ENCODE data around the gene BABAM2. TPM values are rescaled to one million over a fixed set of nuclear protein-coding genes. Genes with fewer than 3 reads are reported as not detected.

BABAM2 gene
- total and polyA plus RNA-seq, 7 donors, result 34.2 to 74.5 (median 52.3) TPM

DNA sequence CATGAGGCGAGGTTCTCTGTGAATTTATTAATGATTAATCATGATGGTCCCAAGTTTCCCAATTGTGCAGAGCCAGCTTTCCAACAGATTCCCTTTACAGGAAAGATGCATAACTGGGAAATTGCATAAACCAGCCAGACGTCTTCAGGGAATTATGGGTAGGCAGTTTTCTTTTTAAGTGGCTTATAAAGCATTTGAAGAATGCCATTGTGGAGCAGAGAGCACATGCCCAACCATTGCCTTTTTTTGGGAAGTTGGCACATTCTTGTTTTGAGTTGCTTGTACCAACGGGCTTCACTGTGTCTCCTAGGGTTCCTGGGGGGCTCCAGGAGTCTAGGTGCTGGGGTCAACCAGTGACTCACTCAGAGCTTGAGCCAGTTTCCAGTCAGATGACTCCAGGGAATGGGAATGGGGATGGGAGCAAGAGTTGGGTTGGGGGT, 270.5 kb downstream of the BABAM2 start:
- TF ChIP-seq, protein P1, sequence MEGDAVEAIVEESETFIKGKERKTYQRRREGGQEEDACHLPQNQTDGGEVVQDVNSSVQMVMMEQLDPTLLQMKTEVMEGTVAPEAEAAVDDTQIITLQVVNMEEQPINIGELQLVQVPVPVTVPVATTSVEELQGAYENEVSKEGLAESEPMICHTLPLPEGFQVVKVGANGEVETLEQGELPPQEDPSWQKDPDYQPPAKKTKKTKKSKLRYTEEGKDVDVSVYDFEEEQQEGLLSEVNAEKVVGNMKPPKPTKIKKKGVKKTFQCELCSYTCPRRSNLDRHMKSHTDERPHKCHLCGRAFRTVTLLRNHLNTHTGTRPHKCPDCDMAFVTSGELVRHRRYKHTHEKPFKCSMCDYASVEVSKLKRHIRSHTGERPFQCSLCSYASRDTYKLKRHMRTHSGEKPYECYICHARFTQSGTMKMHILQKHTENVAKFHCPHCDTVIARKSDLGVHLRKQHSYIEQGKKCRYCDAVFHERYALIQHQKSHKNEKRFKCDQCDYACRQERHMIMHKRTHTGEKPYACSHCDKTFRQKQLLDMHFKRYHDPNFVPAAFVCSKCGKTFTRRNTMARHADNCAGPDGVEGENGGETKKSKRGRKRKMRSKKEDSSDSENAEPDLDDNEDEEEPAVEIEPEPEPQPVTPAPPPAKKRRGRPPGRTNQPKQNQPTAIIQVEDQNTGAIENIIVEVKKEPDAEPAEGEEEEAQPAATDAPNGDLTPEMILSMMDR (IDR thresholded peaks at IDR 0.05), result no peak
- Histone ChIP-seq H3K27me3 (ENCODE audit: insufficient read depth in 3 of 3, low read length in 2 of 3) (no peaks in the 10 kb centered on the region), H3K36me3 (ENCODE audit: insufficient read depth in 1 of 2, low read depth in 1 of 2) (no peaks in the 10 kb centered on the region), H3K4me3 (no peak overlapping the region), H3K9me3 (peaks cover 7% of the 10 kb centered on the region), H3K27ac (peak overlapping the region; percentile 43), H3K4me1 (peaks cover 40% of the 10 kb centered on the region)
- 58 to 73% (median 65%) methylated on average over 3 of the region's 3 CpGs for WGBS, 3 donors
- no peak for DNase-seq
- no peak for ATAC-seq
- intact Hi-C loops (cut with DNase I), result loop anchor here (10.0 kb wide), 1 partner anchor 234 kb away; the partner anchor contains the start of gene FOSL2 (in 2 of the 2)

DNA sequence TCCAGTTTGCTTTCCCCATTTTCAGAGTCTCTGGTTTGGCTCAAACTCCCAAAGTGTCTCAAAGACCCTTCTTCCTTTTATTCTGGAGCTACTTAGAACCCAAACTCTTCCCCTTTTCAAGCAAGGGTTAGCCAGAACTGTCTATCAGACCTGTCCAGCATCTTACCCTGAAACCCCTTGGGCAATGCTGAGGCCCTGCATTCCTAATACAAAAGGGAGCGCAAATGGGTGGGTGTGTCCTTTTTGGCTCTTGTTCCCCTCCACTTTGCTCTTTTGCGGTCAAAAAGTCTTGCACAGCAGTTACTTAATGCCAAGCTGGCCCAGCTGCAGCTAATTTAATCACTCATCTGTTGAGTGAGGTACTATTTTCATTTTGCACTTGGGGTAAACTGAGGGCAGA, 270.9 kb downstream of the BABAM2 start:
- WGBS, 3 donors, result 63 to 80% (median 70%) methylated on average over 2 of the region's 2 CpGs
- DNase-seq (no peak), ATAC-seq (no peak)
- Histone ChIP-seq H3K4me3 (no peak overlapping the region), H3K36me3 (ENCODE audit: insufficient read depth in 1 of 2, low read depth in 1 of 2) (no peaks in the 10 kb centered on the region), H3K27me3 (ENCODE audit: insufficient read depth in 3 of 3, low read length in 2 of 3) (no peaks in the 10 kb centered on the region), H3K27ac (peak overlapping the region; percentile 43), H3K4me1 (peaks cover 40% of the 10 kb centered on the region), H3K9me3 (peaks cover 2% of the 10 kb centered on the region)
- intact Hi-C loops (cut with DNase I), result loop anchor here (10.0 kb wide), 1 partner anchor 233 kb away; the partner anchor contains the start of gene FOSL2 (in 2 of the 2)
- TF ChIP-seq, protein P1 (IDR thresholded peaks at IDR 0.05), result no peak

DNA sequence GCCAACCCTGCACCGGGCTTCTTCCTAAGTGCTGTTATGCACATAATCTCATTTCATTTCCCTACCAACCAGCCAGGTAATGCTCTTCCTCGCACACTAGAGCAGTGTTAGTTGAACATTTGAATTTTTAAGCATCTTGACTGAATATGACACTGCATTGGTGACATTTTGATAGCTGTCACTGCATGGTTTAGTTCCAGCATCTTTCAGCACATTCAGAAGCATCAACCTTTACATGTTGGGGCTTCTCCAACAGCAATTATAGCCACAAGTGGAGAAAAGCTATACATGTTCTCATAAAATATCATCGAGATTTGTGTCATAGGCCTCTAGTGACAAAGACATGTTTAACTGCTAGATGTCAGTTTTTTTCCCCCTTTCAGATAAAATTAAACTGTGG, 272.0 kb downstream of the BABAM2 start:
- 37 to 49% (median 41%) methylated on average over 3 of the region's 3 CpGs for WGBS, 3 donors
- intact Hi-C loops (cut with DNase I), result loop anchor here (10.0 kb wide), 1 partner anchor 232 kb away; the partner anchor contains the start of gene FOSL2 (in 2 of the 2)
- Histone ChIP-seq H3K27ac (peak overlapping the region; percentile 84), H3K36me3 (ENCODE audit: insufficient read depth in 1 of 2, low read depth in 1 of 2) (no peaks in the 10 kb centered on the region), H3K9me3 (no peaks in the 10 kb centered on the region), H3K4me1 (peaks cover 40% of the 10 kb centered on the region), H3K4me3 (no peak overlapping the region), H3K27me3 (ENCODE audit: insufficient read depth in 3 of 3, low read length in 2 of 3) (no peaks in the 10 kb centered on the region)
- ATAC-seq (no peak), DNase-seq (no peak)
- TF ChIP-seq, protein P1 (IDR thresholded peaks at IDR 0.05), result no peak

DNA sequence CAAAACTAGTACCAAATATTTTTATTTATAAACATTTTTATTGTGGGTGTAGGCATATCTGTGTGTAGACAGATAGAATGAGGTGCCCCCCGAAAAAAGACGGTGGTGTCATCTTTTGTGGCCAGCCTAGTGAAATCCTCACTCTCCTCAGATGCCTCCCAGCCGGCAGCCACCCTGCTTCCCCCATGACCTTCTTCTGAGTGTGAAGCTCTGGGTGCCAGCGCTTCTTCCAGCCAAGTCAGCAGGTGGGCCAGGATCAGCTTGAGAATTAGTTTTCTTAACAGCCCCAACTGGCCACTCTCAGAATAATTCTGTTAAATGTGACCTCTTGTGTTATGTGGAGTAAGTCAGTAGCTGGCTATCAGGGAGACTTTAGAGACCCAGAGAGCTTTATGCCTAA, 272.5 kb downstream of the BABAM2 start:
- ATAC-seq (peak; percentile 44 to 71 (median 60)), DNase-seq (peak; percentile 28 to 73)
- Histone ChIP-seq H3K9me3 (no peaks in the 10 kb centered on the region), H3K36me3 (ENCODE audit: insufficient read depth in 1 of 2, low read depth in 1 of 2) (no peaks in the 10 kb centered on the region), H3K4me3 (no peak overlapping the region), H3K27ac (peak overlapping the region; percentile 84), H3K4me1 (peaks cover 40% of the 10 kb centered on the region), H3K27me3 (ENCODE audit: insufficient read depth in 3 of 3, low read length in 2 of 3) (no peaks in the 10 kb centered on the region)
- 31 to 35% (median 35%) methylated on average over 4 of the region's 4 CpGs for WGBS, 3 donors
- TF ChIP-seq, protein P1 (IDR thresholded peaks at IDR 0.05), result no peak
- intact Hi-C loops (cut with DNase I), result loop anchor here (10.0 kb wide), 1 partner anchor 232 kb away; the partner anchor contains the start of gene FOSL2 (in 2 of the 2)
